Lower lobe of right lung (tissue), 2 donors: Measurements from ENCODE around the gene NIPAL4. TPM values are rescaled to one million over a fixed set of nuclear protein-coding genes. Genes with fewer than 3 reads are reported as not detected.
A peak's percentile ranks its signal among the peaks of the same experiment; 100 is the strongest.

Source experiments
- ATAC-seq, 2 donors: fragments of 200-7000 bp; cut with Tn5 transposase; one replicate each; pipeline ENCODE4 v1.9.1; 2020 to 2022; ENCODE audit warnings: mild to moderate bottlenecking in 2 of 2, moderate library complexity in 2 of 2
- DNase-seq: peaks from one replicate; pipeline ENCODE4 v3.0.0-alpha.2; 2020
- H3K27ac ChIP-seq: fragments of 200-600 bp; one replicate; pipeline ENCODE4 v1.8.0; 2022
- H3K27me3 ChIP-seq: fragments of 200-600 bp; one replicate; pipeline ENCODE4 v1.8.0; 2022; ENCODE audit warnings: low read depth
- H3K36me3 ChIP-seq: fragments of 200-600 bp; one replicate; pipeline ENCODE4 v1.8.0; 2022; ENCODE audit warnings: mild to moderate bottlenecking
- H3K4me1 ChIP-seq: fragments of 200-600 bp; one replicate; pipeline ENCODE4 v1.8.0; 2022
- H3K4me3 ChIP-seq: fragments of 200-600 bp; one replicate; pipeline ENCODE4 v1.8.0; 2022; ENCODE audit warnings: mild to moderate bottlenecking
- H3K9me3 ChIP-seq: fragments of 200-600 bp; one replicate; pipeline ENCODE4 v1.8.0; 2022
- intact Hi-C: fragments of 100-400 bp; cut with DNase I; formaldehyde crosslinking; loops from one replicate; pipeline ENCODE4 v1.11.0; 2022
- total RNA-seq: library from RNA; stranded (reverse); fragmentation: NEBNext Ultra II Directional; extraction: Animal tissue kit (Norgen Biotek cat#: 25700); gene quantifications from one replicate; pipeline ENCODE4 v1.2.1, GENCODE V29; 2021
- TF ChIP-seq, protein P1 (sequence below): fragments of 200-600 bp; IDR thresholded peaks from one replicate; pipeline ENCODE4 v1.8.0; 2022; ENCODE audit warnings: antibody characterized with exemption, mild to moderate bottlenecking
- donor health status: DM: no; HTN: yes; CAD: no; lungs with severe emphysema.

The NIPAL4 gene
- total RNA-seq, 1 donor from 2014 or later, result not detected

DNA sequence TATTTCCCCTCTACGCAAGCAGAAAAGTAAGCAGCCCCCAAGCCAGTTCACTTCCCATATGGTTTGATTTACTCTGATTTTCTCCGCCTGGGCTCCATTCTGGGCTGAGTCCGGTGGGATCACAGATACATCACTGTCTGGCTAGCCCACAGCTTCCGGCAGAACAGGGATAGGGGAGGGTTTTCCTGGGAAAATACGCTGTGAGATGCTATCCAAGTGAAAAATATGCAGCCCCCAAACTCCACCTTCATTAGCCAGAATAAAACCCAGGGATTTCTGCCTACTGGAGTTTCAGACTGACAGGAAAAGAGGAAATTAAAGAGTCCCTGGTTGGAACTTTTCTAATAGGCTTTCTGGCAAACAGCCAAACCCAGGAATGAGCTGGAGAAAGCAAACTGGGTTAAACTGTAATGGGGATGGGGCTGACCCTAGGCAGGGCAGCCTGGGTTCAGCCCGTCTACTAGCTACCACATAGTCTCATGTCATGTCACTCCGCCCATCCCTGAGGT lies 16.9 kb upstream of the NIPAL4 start:
- intact Hi-C loops, result no loop called here
- Histone ChIP-seq H3K36me3 (no peaks in the 10 kb centered on the region), H3K27ac (no peak overlapping the region), H3K27me3 (no peaks in the 10 kb centered on the region), H3K9me3 (no peaks in the 10 kb centered on the region), H3K4me3 (no peak overlapping the region), H3K4me1 (no peaks in the 10 kb centered on the region)
- DNase-seq, result no peak
- no peak for ATAC-seq
- TF ChIP-seq, protein P1, sequence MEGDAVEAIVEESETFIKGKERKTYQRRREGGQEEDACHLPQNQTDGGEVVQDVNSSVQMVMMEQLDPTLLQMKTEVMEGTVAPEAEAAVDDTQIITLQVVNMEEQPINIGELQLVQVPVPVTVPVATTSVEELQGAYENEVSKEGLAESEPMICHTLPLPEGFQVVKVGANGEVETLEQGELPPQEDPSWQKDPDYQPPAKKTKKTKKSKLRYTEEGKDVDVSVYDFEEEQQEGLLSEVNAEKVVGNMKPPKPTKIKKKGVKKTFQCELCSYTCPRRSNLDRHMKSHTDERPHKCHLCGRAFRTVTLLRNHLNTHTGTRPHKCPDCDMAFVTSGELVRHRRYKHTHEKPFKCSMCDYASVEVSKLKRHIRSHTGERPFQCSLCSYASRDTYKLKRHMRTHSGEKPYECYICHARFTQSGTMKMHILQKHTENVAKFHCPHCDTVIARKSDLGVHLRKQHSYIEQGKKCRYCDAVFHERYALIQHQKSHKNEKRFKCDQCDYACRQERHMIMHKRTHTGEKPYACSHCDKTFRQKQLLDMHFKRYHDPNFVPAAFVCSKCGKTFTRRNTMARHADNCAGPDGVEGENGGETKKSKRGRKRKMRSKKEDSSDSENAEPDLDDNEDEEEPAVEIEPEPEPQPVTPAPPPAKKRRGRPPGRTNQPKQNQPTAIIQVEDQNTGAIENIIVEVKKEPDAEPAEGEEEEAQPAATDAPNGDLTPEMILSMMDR, result no peak

DNA sequence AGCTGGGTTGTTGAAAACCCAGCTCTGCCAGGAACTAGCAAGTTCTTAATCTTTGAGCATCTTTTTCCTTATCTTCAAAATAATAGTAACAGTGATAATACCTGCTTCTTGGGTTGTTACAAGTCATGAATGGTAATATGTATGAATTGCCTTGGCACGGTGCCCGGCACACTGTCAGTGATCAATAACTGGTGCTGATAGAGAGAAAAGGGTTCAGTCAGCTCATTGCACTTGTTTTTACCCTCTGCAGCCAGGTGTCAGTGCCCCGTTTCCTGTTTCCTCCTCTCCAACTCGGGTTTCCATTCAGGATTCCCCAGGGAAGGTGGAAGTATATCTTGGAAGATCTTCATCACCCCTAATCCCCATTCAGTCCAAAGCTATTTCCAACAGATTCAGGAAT lies 15.8 kb upstream of the NIPAL4 start:
- H3K27ac ChIP-seq, result no peak overlapping the region
- no peaks in the 10 kb centered on the region for H3K27me3 ChIP-seq
- TF ChIP-seq, protein P1, result no peak
- intact Hi-C loops, result no loop called here
- H3K4me1 ChIP-seq, result peaks cover 2% of the 10 kb centered on the region
- H3K36me3 ChIP-seq, result no peaks in the 10 kb centered on the region
- ATAC-seq (no peak), DNase-seq (no peak)
- no peak overlapping the region for H3K4me3 ChIP-seq
- no peaks in the 10 kb centered on the region for H3K9me3 ChIP-seq

DNA sequence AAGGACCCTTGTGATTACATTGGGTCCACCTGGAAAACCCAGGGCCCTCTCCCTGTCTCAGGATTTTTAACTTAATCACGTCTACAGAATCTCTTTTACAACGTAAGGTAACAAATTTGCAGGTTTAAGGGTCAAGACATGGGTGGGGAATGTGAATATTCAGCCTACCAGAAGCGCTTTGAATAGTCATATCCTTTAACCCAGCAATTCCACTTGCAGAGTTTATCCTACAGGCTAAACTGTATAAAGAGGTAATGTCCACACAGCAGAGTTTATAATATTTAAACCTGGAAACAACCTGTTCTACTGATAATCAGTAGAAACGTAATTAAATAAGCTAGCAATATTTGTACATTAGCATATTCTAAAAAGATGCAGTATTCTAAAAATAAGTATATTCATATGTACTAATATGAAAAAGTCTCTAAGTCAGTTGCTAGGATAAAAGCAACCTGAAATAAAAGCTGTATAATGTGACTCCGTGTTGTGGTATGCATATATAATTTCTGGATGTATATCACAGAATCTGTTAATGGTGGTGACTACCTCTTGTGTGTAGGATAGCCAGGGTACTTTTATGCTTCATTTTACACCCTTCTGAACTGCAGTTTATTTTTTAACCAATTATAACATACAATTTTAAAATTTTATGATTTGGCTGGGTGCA lies 14.1 kb upstream of the NIPAL4 start:
- H3K27me3 ChIP-seq, result no peaks in the 10 kb centered on the region
- DNase-seq (no peak), ATAC-seq (no peak)
- H3K4me1 ChIP-seq, result peaks cover 7% of the 10 kb centered on the region
- H3K9me3 ChIP-seq, result no peaks in the 10 kb centered on the region
- TF ChIP-seq, protein P1, result no peak
- no peaks in the 10 kb centered on the region for H3K36me3 ChIP-seq
- no peak overlapping the region for H3K4me3 ChIP-seq
- H3K27ac ChIP-seq, result no peak overlapping the region
- intact Hi-C loops, result no loop called here

DNA sequence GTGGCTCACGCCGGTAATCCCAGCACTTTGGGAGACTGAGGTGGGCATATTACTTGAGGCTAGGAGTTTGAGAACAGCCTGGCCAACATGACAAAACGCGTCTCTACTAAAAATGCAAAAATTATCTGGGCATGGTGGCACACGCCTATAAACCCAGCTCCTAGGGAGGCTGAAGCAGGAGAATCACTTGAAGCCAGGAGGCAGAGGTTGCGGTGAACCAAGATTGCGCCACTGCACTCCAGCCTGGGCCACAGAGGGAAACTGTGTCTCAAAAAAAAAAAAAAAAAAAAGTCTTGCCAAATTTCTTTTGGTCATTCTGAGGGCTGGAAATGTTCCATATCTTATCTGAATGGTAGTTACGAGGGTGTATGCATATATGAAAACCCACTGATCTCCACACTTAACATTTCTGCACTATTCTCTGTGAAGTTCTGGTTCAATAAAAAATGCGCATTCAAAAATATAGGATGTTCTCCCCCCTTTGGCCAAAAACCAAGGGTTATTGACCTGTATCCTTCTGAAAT lies 13.5 kb upstream of the NIPAL4 start:
- intact Hi-C loops, result no loop called here
- ATAC-seq (no peak), DNase-seq (no peak)
- peaks cover 7% of the 10 kb centered on the region for H3K4me1 ChIP-seq
- H3K4me3 ChIP-seq, result no peak overlapping the region
- H3K27ac ChIP-seq, result no peak overlapping the region
- H3K9me3 ChIP-seq, result no peaks in the 10 kb centered on the region
- no peaks in the 10 kb centered on the region for H3K27me3 ChIP-seq
- no peaks in the 10 kb centered on the region for H3K36me3 ChIP-seq
- TF ChIP-seq, protein P1, result no peak

DNA sequence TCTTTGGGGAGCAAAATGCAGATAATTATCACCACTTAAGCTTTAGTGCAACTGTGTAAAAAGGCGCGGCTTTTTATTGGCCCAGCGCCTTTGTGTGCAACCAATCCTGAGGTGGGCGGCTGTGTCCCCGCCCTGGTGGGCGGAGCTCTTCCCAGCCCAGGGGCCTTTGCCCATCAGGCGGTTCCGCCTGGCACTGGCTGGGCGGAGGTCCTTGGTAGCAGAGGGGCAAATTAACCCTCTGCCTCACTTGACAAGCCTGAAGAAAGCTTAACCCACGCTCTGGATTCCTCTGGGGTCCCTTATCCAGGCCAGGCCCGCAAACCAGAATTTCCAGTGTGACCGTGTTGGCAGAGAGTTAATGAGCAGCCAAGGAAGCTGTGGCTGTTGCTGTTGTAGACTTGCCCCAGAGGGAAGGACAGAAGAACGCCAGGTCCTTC lies 12.8 kb upstream of the NIPAL4 start:
- ATAC-seq, result peak in 1 of 2 donors; percentile 73
- H3K27ac ChIP-seq, result no peak overlapping the region

More for the DNA sequence above, 12.8 kb upstream of the NIPAL4 start:
- Histone ChIP-seq H3K4me1 (peaks cover 7% of the 10 kb centered on the region), H3K9me3 (no peaks in the 10 kb centered on the region), H3K4me3 (no peak overlapping the region), H3K27me3 (no peaks in the 10 kb centered on the region), H3K36me3 (no peaks in the 10 kb centered on the region)
- TF ChIP-seq, protein P1, result no peak
- no peak for DNase-seq
- intact Hi-C loops, result no loop called here
